Upper lobe of right lung (tissue), 1 donor: Measurements from ENCODE around the gene KIAA0319L. TPM values are rescaled to one million over a fixed set of nuclear protein-coding genes. Genes with fewer than 3 reads are reported as not detected.

Experiments
- ATAC-seq: fragments of 200-7000 bp; cut with Tn5 transposase; one replicate; pipeline ENCODE4 v1.9.1; 2020; ENCODE audit warnings: mild to moderate bottlenecking, moderate library complexity
- DNase-seq: peaks from one replicate; pipeline ENCODE4 v3.0.0-alpha.2; 2020
- H3K27ac ChIP-seq: fragments of 200-600 bp; one replicate; pipeline ENCODE4 v1.8.0; 2022
- H3K27me3 ChIP-seq: fragments of 200-600 bp; one replicate; pipeline ENCODE4 v1.8.0; 2022; ENCODE audit warnings: mild to moderate bottlenecking
- H3K36me3 ChIP-seq: fragments of 200-600 bp; one replicate; pipeline ENCODE4 v1.8.0; 2022
- H3K4me1 ChIP-seq: fragments of 200-600 bp; one replicate; pipeline ENCODE4 v1.8.0; 2022
- H3K4me3 ChIP-seq: fragments of 200-600 bp; one replicate; pipeline ENCODE4 v1.8.0; 2022; ENCODE audit warnings: mild to moderate bottlenecking
- H3K9me3 ChIP-seq: fragments of 200-600 bp; one replicate; pipeline ENCODE4 v1.8.0; 2022
- CTCF ChIP-seq: fragments of 200-600 bp; IDR thresholded peaks from one replicate; pipeline ENCODE4 v1.8.0; 2022; ENCODE audit warnings: antibody characterized with exemption
- intact Hi-C: fragments of 100-400 bp; cut with DNase I; formaldehyde crosslinking; loops from one replicate; pipeline ENCODE4 v1.11.0; 2022
- total RNA-seq: library from RNA; stranded (reverse); fragmentation: NEBNext Ultra II Directional; extraction: Animal tissue kit (Norgen Biotek cat#: 25700); gene quantifications from one replicate; pipeline ENCODE4 v1.2.1, GENCODE V29; 2021
- donor health status: DM: no; HTN: yes; CAD: no; lungs with severe emphysema.

The KIAA0319L gene
- total RNA-seq, 1 donor from 2014 or later, result 87.7 TPM

GRCh38 chr1:35556484-35557117 lies 602 bp downstream of the KIAA0319L start:
- peak overlapping the region; percentile 96 for H3K27ac ChIP-seq
- no peaks in the 10 kb centered on the region for H3K9me3 ChIP-seq
- ATAC-seq, result no peak
- H3K4me3 ChIP-seq, result peak overlapping the region; percentile 97
- H3K27me3 ChIP-seq, result no peaks in the 10 kb centered on the region
- TF ChIP-seq CTCF, result no peak
- intact Hi-C loops, result no loop called here
- peaks cover 39% of the 10 kb centered on the region for H3K4me1 ChIP-seq
- peaks cover 24% of the 10 kb centered on the region for H3K36me3 ChIP-seq
- no peak for DNase-seq

- intact Hi-C loops, result no loop called here
- peaks cover 32% of the 10 kb centered on the region for H3K36me3 ChIP-seq
- ATAC-seq, result peak; percentile 32
- H3K27me3 ChIP-seq, result no peaks in the 10 kb centered on the region
- no peaks in the 10 kb centered on the region for H3K9me3 ChIP-seq
- DNase-seq, result no peak
- peak overlapping the region; percentile 97 for H3K4me3 ChIP-seq
- peaks cover 39% of the 10 kb centered on the region for H3K4me1 ChIP-seq
- H3K27ac ChIP-seq, result peak overlapping the region; percentile 96
- no peak for TF ChIP-seq CTCF
These were observed 1.4 kb downstream of the KIAA0319L start for GRCh38 chr1:35555601-35556477.

- Histone ChIP-seq H3K27ac (no peak overlapping the region), H3K27me3 (no peaks in the 10 kb centered on the region), H3K4me3 (no peak overlapping the region), H3K4me1 (peaks cover 39% of the 10 kb centered on the region), H3K36me3 (peaks cover 37% of the 10 kb centered on the region), H3K9me3 (no peaks in the 10 kb centered on the region)
- intact Hi-C loops, result no loop called here
- no peak for TF ChIP-seq CTCF
- ATAC-seq (no peak), DNase-seq (no peak)
These were observed 2.0 kb downstream of the KIAA0319L start for GRCh38 chr1:35555212-35555584.

GRCh38 chr1:35554266-35555211 lies 2.7 kb downstream of the KIAA0319L start:
- no peak for ATAC-seq
- H3K36me3 ChIP-seq, result peaks cover 43% of the 10 kb centered on the region
- peaks cover 39% of the 10 kb centered on the region for H3K4me1 ChIP-seq
- no peaks in the 10 kb centered on the region for H3K9me3 ChIP-seq
- no peak for DNase-seq
- no peaks in the 10 kb centered on the region for H3K27me3 ChIP-seq
- H3K27ac ChIP-seq, result no peak overlapping the region
- no peak for TF ChIP-seq CTCF
- intact Hi-C loops, result no loop called here
- H3K4me3 ChIP-seq, result no peak overlapping the region

GRCh38 chr1:35553851-35554250 lies 3.4 kb downstream of the KIAA0319L start:
- Histone ChIP-seq H3K27me3 (no peaks in the 10 kb centered on the region), H3K4me3 (no peak overlapping the region), H3K36me3 (peaks cover 50% of the 10 kb centered on the region), H3K27ac (no peak overlapping the region), H3K4me1 (peaks cover 36% of the 10 kb centered on the region), H3K9me3 (no peaks in the 10 kb centered on the region)
- intact Hi-C loops, result no loop called here
- no peak for TF ChIP-seq CTCF
- DNase-seq (no peak), ATAC-seq (no peak)
